Astrocyte (in vitro differentiated cells and primary cell): Measurements from ENCODE around the gene PCDHB14.
"Not testable (repeated sequence)": the region's sequence is repeated elsewhere in the genome, so short reads cannot be mapped to it uniquely, and the experiment has no call there.

Experiments used
- EZH2 ChIP-seq: IDR thresholded peaks from 2 replicates; pipeline ENCODE4 v1.6.1; 2012; ENCODE audit warnings: mild to moderate bottlenecking, low read length, inconsistent platforms; ENCODE audit not compliant: insufficient read depth
- TF ChIP-seq, protein P1 (sequence below): IDR thresholded peaks from 2 replicates; pipeline ENCODE4 v1.5.1; 2011; ENCODE audit warnings: low read depth, mild to moderate bottlenecking, inconsistent platforms, low read length, moderate library complexity; ENCODE audit not compliant: insufficient read depth

DNA sequence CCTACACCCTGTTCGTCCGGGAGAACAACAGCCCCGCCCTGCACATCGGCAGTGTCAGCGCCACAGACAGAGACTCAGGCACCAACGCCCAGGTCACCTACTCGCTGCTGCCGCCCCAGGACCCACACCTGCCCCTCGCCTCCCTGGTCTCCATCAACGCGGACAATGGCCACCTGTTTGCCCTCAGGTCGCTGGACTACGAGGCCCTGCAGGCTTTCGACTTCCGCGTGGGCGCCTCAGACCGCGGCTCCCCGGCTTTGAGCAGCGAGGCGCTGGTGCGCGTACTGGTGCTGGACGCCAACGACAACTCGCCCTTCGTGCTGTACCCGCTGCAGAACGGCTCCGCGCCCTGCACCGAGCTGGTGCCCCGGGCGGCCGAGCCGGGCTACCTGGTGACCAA, 34.5 kb upstream of the PCDHB14 start:
- TF ChIP-seq, protein P1, sequence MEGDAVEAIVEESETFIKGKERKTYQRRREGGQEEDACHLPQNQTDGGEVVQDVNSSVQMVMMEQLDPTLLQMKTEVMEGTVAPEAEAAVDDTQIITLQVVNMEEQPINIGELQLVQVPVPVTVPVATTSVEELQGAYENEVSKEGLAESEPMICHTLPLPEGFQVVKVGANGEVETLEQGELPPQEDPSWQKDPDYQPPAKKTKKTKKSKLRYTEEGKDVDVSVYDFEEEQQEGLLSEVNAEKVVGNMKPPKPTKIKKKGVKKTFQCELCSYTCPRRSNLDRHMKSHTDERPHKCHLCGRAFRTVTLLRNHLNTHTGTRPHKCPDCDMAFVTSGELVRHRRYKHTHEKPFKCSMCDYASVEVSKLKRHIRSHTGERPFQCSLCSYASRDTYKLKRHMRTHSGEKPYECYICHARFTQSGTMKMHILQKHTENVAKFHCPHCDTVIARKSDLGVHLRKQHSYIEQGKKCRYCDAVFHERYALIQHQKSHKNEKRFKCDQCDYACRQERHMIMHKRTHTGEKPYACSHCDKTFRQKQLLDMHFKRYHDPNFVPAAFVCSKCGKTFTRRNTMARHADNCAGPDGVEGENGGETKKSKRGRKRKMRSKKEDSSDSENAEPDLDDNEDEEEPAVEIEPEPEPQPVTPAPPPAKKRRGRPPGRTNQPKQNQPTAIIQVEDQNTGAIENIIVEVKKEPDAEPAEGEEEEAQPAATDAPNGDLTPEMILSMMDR: not testable (repeated sequence)
- not testable (repeated sequence) for TF ChIP-seq EZH2
